GM19438 (cell line): Measurements from ENCODE around the gene ZSCAN10.

ENCODE experiments used
- ATAC-seq: cut with Tn5 transposase; IDR thresholded peaks from one replicate; pipeline ENCODE4 v1.9.1; 2021; ENCODE audit warnings: low read depth; ENCODE audit not compliant: unreplicated experiment

The ZSCAN10 gene

DNA sequence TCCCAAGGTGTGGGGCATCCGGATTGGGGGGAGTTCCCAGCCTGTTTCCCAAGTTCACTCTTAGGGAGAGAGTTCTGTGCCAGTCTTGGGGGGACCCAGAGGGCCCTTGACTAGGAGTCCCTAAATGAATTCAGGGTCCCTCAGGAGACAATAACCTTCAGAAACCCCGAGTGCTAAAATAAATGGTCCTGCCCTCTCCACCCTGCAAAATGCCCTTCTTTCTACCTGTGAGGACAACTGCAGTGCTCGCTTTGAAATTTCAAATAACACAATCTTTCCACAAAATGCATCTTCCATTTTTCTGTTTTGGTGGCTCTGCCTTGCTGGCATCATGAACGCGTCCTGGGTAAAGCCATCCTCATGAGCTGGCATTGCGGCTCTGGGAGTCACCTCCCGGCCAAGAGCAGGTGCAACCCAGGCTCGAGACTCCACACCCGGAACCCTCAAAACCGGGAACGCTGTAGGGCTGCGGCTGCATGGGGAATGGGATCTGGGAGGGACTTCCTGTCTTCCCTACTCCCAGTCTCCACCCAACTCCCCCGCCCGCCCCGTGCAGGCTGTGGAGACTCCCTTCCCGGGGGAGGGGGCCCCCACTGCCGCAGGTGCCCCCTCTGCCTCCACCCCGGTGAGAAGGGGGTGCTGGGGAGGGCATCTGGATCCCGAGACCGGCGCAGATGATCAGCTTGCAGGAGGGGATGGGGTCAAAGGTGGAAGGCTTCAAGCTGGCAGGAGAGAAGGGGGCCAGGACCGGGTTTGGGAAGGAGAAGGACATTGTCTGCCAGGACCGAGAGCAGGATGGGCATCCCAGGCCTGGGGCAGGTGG lies 13.2 kb upstream of the ZSCAN10 start, which contains the start of gene ZNF205:
Gene ZNF205 (plus strand): TSS at position 529 of the 823 bp plus-strand sequence. CDS start 845 bp downstream, outside the sequence.
- ATAC-seq = no peak

DNA sequence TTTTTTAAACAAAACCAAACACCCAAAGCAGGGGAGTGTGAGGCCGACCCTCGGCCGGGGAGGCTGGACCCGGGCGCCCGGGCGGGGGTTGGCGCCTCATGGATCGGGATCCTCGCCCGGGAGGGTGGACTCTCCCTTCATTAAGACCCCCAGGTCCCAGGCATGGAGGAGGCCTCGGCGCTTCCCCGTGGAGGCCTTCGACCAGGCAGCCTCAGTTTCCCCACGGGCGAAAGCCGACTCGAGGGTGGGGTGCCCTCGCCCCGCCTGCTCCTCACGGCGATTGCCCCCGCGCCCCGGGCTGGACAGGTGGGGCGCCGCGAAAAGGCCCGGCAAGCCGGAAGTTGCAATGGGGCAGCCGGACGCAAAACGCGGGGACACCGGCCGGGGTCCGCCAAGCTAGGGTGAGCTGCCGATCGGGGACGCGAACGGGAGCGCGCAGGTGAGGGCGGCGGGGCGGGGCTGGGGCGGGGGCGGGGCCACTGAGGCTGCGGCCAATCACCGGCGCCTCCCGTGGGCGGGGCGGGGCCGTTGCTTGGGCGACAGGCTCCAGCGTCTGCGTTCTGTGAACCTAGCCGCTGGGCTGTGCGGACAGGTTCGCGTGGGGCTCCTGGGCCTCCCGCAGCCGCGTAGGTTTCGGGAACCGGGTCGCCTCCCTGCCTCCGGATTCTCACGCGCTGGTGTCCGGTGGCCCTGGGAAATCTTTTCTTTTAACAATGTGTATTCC lies 7.3 kb upstream of the ZSCAN10 start:
- peak; percentile 75 for ATAC-seq

DNA sequence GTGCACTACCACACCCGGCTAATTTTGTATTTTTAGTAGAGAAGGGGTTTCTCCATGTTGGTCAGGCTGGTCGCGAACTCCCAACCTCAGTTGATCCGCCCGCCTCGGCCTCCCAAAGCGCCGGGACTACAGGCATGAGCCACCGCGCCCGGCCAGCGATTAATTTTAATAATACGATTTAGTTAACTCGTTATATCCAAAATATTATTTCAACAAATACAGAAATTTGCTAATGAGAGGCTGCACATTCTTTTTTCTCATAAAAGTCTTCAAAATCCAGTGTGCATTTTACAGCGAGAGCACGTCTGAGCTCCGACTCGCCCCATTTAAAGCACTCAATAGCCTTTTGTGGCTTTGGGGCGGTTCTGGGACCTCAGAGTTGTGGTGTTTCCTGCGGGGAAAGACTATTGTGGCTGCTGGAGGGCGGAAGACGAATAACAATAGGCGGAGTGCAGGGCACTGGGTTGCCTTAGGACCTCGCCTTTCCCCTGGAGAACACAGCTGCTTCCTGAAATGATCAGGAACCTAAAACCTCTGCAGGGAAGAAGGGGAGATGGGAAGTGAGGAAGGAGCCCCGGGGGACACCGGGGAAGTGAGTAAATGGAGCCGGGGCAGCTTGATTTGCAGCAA lies 2.9 kb upstream of the ZSCAN10 start:
- ATAC-seq = no peak

DNA sequence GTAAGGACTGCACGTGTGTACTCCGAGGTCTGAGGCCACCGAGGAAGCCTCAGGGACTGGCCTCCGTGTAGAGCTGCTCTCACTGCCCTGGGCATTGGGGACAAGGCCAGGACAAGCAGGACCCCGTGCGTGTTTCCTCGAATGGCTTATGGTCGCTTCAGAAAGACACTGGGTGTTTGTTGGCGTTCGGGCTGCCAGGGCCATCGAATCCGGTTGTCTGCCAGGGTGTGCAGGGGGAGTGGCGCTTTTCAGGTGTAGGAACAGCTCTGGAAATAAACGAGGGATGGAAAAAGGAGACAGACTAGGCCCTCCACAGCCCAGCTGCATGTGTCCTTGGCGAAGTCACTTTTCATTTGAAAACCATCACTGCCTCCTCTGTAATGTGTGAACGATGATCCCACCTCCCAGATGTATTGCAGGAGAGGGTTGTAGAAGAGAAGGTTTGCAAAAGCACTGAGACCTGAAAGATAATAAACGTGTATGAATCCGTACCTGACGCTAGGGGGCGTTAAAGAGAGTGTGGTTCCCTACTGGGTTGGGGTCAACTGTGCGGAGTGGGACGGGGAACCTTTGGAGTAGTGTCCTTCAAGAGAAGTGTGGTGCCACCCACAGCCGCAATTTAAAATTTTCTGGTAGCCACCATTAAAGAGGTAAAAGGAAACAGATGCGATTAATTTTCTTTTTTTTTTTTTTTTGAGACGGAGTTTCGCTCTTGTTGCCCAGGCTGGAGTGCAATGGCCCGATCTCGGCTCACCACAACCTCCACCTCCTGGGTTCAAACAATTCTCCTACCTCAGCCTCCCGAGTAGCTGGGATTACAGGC lies 2.1 kb upstream of the ZSCAN10 start:
- ATAC-seq = no peak

DNA sequence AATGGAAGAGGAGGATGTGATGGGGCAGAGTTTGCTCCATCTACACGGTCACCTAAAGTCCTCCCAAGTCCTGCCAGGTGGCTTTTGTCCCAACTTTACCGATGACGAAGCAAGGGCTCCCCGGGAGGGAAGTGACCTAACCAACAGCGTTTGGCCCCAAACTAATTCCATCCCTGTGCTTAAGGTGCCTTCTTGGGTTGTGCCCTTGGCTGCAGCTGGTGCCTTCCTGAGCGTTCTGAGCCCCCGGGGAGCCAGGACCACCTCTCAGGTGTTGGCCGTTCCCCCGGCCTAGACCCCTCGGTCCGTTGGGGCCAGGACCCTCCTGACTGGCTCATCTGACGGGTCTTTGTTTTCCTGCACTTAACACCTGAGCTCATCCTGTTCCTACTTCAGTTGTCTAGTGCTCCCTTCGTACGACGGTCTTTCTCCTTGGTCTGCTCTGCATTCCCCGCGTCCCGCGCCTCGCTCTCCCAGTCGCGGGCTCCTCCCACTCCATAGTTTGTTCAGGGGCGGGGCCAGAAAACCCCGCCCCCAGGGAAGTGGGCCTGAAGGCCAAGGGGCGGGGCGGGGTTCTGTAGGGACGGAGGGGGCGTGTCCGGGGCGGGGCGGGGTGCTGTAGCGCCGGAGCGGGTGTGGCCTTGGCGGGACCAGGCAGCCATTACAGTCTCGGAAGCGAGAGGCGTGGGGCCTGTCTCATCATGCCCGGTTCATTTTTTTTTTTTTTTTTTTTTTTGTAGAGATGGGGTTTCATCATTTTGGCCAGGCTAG lies 822 bp upstream of the ZSCAN10 start:
- ATAC-seq = no peak

DNA sequence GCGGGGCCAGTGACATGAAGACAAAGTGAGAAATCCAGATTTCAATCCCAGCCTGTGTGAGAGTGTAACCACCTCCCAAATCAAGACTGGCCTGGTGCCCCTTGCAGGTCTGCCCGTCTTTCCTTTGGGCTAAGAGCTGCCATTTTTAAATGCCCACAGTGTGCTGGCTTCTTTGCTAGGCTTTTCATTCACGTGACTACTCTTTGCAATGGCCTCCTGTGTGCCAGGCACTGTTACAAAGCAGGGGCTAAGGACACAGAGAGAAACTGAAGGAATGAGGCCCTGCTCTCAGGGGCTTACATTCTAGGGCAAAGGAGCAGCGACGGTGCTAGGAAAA lies 269 bp upstream of the ZSCAN10 start:
- ATAC-seq = no peak

DNA sequence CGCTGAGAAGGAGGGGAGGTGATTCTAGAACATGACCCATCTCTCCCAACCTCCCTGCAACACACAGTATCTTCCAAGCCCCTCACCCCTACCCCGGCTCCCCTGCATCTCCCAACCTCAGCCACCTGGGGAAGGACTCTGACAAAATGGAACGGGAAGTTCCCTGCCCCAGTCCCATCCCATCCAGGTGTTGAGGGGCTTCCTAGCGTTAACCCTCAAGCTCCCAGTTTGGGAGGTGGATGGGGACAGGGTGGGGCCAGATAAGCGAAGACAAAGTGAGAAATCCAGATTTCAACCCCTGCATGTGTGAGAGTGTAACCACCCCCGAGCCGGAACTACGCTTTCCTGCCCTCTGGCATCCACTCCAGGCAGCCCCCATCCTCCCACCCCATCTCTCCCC lies 1.8 kb downstream of the ZSCAN10 start:
- ATAC-seq = no peak

DNA sequence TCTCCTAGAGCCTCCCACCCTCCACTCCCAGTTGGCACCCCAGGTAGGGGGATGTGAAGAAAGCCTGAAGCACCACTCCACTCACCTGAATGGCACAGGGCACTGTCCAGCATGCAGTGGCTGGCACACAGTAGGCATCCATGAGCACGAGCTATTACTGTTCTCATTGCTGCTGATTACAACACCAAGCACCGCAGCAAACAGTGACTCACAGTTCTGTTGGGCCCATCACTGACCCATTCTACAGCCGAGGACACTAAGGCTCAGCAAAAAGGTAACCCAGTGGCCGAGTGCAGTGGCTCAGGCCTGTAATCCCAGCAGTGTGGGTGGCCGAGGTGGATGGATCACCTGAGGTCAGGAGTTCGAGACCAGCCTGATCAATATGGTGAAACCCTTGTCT lies 2.7 kb downstream of the ZSCAN10 start:
- no peak for ATAC-seq

DNA sequence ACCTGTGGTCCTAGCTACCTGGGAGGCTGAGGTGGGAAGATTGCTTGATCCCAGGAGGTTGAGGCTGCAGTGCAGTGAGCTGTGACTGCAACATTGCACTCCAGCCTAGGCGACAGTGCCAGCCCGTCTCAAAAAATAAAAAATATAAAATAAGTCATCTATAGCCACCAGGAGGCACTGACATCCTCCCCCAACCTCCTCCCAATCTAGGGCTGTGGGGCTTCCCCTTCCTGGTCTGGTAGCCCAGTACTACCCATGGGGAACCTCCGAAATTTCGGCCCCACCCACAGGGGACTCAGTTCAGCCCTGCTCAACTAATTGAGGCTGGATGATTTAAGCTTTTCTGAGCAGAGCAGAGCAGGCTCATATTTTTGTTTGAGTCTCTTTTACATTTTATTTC lies 3.2 kb downstream of the ZSCAN10 start:
- ATAC-seq = no peak

DNA sequence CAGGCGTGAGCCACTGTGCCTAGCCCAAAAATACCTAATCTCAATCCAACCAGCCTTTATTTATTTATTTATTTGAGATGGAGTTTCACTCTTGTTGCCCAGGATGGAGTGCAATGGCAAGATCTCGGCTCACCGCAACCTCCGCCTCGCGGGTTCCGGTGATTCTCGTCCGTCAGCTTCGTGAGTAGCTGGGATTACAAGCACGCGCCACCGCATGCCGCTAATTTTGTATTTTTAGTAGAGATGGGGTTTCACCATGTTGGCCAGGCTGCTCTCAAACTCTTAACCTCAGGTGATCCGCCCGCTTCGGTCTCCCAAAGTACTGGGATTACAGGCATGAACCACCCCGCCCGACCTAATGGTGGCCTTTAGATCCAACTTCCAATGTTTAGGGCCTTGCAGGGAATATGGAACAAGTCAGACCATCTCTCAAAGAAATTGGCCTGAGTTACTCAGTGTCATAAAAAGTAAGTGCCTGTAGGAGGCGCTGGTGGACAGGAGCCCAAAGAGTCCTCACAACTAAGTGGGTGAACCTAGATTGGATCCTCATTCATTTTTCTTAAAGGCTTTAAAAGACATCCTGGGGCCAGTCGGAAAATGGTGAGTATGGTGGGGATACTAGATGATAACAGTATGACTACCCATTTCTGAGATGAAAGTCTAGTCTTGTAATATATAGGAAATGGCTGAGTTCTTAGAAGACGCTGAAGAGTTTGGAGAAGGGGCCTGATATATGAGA lies 4.6 kb downstream of the ZSCAN10 start:
- no peak for ATAC-seq

DNA sequence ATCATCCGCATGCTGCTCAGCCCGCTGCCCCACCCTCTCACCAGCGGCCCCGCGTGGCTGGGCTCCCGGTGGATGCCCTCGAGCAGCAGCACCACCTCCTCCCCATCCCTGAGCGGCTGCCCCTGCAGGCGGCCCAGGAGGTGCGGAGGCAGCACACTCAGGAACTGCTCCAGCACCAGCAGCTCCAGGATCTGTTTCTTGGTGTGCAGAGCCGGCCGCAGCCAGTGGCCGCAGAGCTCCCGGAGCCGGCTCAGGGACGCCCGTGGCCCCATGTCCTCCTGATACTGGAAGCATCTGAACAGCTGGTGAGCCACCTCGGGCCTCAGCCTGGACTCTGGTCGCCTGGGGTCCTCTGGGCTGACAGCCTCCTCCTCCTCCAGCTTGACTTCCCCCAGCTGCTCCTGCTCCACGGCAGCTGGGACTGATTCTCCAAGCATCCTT lies 6.6 kb downstream of the ZSCAN10 start:
- no peak for ATAC-seq

DNA sequence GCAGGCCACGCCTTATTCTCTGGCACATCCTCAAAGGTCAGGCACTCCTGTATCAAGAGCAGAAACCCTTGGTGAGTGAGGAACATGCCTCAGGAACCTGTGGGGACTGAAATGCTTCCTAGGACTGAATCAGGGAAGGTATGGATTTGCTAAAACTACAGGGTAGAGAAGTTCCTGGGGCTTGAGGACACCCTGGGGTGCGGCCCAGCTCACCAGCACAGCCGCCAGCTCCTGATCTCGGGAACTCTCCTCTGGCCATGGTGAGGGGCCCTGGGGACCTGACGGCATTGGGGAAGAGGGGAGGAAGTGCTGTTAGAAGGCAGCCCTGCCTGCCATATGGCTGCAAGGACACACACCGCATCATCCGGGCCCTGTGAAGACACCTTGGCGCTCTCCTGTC lies 7.5 kb downstream of the ZSCAN10 start:
- ATAC-seq = no peak

DNA sequence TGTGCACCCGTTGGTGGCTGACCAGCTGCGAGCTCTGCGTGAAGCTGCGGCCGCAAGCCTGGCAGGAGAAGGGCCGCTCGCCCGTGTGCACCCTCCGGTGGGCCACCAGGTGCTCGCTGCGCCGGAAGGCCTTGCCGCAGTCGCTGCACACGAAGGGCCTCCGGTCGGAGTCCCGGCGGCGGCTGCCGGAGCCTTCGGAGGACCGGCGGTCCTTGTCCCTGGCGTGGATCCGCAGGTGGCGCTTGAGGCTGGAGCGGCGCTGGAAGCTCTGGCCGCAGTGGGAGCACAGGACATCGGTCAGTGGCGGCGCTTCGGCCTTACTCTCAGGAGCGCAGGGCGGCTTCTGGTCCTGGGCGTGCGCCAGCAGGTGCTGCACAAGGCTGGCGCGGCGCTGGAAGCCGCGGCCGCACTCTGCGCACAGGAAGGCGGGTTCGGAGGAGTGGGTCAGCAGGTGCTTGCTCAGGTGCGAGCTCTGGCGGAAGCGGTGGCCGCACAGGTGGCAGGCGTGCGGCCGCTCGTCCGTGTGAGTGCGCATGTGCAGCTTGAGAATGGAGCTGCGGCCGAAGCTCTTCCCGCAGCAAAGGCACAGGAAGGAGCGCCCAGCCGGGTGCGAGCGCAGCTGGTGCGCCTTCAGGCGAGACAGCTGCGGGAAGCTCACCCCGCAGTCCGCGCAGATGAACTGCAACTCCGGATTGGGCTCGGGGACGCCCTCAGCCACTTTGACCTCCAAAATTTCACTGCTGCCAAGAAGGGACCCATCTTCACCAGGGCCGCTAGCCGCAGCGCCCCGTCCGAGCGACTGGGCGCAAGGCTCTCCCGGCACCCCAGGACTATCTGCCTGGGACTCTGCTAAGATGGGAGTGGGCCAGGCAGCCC lies 9.1 kb downstream of the ZSCAN10 start:
- no peak for ATAC-seq

DNA sequence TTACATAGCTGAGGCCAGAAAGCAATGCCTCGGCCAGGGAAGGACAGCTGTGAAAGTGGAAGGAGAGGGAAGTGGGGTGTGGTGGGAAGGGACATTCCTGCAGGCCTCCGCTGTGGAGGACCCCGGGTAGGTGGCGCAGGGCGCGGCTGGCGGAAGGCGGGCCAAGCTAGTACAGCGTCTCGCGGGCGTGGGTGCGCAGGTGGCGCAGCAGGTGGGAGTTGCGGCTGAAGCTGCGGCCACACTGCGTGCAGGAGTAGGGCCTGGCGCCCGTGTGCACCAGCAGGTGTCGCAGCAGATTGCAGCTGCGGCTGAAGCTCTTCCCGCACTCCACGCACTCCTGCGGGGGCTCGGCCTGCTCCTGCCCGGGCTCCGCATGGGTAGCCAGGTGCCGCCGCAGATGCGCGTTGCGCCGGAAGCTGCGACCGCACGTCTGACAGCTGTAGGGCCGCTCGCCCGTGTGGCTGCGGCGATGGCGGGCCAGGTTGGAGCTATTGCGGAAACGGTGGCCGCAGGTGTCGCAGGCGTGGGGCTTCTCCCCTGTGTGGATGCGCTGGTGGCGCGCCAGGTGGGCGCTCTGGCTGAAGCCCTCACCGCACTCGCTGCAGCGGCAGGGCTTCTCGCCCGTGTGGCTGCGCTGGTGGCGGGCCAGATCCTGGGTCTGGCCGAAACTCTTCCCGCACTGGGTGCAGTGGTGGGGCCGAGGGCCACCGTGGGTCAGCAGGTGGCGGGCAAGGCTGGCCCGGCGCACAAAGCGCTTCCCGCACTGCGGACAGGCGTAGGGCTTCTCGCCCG lies 10.0 kb downstream of the ZSCAN10 start:
- no peak for ATAC-seq

DNA sequence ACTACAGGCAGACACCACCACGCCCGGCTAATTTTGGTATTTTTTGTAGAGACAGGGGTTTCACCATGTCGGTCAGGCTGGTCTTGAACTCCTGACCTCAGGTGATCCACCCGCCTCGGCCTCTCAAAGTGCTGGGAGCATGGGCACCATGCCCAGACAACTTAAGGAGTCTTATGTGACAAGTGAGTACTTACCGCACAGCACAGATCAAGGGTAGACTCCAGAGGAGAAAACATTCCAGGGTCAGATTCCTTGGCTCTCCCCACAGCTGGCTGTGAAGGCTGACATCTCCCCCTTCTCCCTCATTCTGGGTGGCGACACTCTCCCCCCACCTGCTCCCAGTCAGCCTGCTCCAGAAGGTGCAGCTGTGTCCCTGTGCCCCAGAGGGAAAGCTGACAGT lies 10.6 kb downstream of the ZSCAN10 start:
- ATAC-seq = no peak

DNA sequence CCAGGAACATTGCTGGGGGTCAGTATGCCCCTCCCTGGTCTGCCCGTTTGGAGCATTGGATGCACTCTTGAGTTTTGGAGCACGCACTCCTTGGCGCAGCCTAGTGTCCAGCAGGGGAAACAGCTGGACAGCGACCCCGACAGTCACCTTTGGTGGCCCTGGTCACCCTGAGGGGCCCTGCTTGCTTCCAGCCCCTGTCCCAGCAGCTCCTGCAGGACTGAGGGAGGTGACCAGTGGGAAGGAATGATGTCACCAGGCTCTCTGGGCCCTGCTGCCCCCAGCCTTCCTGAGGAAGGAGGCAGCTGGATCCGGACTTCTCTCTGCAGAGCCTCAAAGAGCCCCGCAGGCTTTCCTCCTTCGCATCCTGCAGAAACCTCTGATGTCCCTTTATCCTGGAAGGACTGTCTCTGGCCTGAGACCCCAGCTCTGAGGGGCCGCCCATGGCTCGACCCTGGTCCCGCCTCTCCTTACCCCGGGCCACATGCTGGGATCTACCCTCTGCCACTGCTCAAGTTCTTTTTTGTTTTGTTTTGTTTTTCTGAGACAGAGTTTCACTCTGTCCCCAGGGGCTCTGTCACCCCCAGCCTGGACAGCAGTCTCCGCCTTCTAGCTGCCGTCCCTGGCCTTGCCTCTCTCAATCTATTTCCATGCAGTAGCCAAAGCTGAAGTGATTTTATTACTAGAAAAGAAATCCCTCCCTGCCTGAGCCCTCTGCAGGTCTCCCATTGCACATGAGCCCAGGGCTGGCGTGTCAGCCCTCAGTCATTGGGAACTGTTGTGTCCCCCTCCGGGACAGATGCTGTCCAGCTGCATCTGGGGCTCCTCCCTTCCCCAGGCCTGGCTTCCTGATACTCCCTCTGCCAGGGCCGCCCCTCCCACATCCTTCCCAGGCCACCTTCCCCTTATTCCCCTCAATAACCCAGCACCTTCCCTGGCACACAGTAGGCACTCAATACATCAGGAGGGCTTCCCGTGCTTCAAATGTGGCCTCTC lies 11.6 kb downstream of the ZSCAN10 start:
- no peak for ATAC-seq
